ENCODE data around the gene DNASE1L1.

DNASE1L1 gene

GRCh38 chrX:154365997-154366665 lies 42.9 kb downstream of the DNASE1L1 start:
- DNase-seq: no peak

GRCh38 chrX:154365052-154365600 lies 43.9 kb downstream of the DNASE1L1 start:
- DNase-seq: no peak

- no peak for DNase-seq
Measured at GRCh38 chrX:154363706-154364439, 45.2 kb downstream of the DNASE1L1 start.

- DNase-seq: no peak
Measured at GRCh38 chrX:154362085-154362742, 46.8 kb downstream of the DNASE1L1 start.

GRCh38 chrX:154360155-154360713 lies 48.8 kb downstream of the DNASE1L1 start:
- DNase-seq: no peak

GRCh38 chrX:154359362-154360154 lies 49.5 kb downstream of the DNASE1L1 start:
- no peak for DNase-seq

- DNase-seq: no peak
Measured at GRCh38 chrX:154358829-154359228, 50.2 kb downstream of the DNASE1L1 start.

GRCh38 chrX:154358011-154358410 lies 51.0 kb downstream of the DNASE1L1 start:
- no peak for DNase-seq

GRCh38 chrX:154357205-154357604 lies 51.8 kb downstream of the DNASE1L1 start:
- no peak for DNase-seq

GRCh38 chrX:154356596-154356995 lies 52.5 kb downstream of the DNASE1L1 start:
- no peak for DNase-seq

- DNase-seq: no peak
Measured at GRCh38 chrX:154355776-154356140, 53.3 kb downstream of the DNASE1L1 start.

GRCh38 chrX:154355094-154355775 lies 53.8 kb downstream of the DNASE1L1 start:
- no peak for DNase-seq

- DNase-seq: no peak
Measured at GRCh38 chrX:154354516-154354915, 54.5 kb downstream of the DNASE1L1 start.

- DNase-seq: no peak
Measured at GRCh38 chrX:154354013-154354412, 55.0 kb downstream of the DNASE1L1 start.

- DNase-seq: no peak
Measured at GRCh38 chrX:154353172-154353843, 55.7 kb downstream of the DNASE1L1 start.

GRCh38 chrX:154352466-154352865 lies 56.6 kb downstream of the DNASE1L1 start:
- no peak for DNase-seq

- no peak for DNase-seq
Measured at GRCh38 chrX:154352012-154352401, 57.0 kb downstream of the DNASE1L1 start.

All from retina (tissue), 1 donor.